NCI-H146 treated with DMSO at 0.1 percent for 48 hours (cell line): ENCODE results near the gene FAM3A.
"Not testable (repeated sequence)": the region's sequence is repeated elsewhere in the genome, so short reads cannot be mapped to it uniquely, and the experiment has no call there.

Experiments used
- DNase-seq: peaks from one replicate; lab custom pipeline; 2025; ENCODE audit not compliant: unreplicated experiment; lab: John Stamatoyannopoulos, UW

Gene FAM3A, protein sequence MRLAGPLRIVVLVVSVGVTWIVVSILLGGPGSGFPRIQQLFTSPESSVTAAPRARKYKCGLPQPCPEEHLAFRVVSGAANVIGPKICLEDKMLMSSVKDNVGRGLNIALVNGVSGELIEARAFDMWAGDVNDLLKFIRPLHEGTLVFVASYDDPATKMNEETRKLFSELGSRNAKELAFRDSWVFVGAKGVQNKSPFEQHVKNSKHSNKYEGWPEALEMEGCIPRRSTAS

DNA sequence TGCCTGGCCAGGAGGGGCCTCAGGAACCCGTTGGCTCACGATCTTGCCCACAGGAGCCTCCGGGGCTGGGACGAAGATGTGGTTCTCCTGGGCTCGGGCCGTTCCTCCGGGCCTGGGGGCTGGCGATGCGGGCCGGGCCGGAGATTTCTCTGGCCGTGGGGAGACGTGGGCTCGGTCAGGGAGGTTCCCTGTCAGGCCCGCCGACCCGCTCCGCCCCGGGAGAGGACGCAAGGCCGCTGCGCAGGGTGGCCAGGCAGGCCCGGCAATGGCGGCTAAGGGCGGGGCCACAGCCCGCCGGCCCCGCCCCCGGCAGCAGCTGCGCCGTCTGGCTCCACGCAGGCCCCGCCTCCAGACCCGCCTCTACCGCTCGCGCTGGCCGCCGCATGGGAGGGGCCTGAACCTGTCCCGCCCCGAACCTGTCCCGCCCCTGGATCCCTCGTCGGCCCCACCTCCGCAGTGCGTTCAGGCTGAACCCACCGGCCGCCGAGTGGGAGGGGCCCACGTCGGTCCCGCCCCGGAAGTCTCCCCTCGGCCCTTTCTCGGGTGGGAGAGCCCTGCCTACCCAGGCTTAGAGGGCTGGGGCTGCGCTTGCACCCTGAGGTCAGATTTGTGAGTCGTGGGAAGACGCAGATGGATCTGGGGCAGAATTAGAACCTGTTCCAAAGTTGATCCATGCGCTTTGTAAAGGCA, at the start of gene FAM3A:
Gene FAM3A, minus strand, starts transcription at position 267 of the 690 bp plus-strand sequence. CDS start 460 bp downstream, outside the sequence.
- peak; percentile 86 for DNase-seq

DNA sequence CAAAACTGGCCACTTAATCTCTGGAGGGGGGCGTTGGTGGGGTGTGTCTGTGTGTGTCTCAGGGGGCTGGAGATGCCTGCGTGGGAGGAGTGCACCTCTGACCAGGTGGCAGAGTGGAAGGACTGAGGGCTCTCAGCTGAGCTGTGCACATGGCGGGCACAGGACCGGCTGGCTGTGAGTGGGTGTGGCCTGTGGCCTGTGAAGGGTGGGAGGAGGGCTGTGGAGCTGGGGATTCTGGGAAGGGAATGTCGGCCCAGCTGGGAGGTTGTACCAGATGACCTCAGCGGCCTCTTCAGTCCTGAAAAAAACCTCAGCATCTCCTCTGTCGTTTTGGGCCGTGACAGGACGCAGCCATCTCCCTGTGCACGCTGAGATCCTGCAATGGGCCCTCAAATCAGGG, 46.3 kb upstream of the FAM3A start:
- DNase-seq, result not testable (repeated sequence)

DNA sequence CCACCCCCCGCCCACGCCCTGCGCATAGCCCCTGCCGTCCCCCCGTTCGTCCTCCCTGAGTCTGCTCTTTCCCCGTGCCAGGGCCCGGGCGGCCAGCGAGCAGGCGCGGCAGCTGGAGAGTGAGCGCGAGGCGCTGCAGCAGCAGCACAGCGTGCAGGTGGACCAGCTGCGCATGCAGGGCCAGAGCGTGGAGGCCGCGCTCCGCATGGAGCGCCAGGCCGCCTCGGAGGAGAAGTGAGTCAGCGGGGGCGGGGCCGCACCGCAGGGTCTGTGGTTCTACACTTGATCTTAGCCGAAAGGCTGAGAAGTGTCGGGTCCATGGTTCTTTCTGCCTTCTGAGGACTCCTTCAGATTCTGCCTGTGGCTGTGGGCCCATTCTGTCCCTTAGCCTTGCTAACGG, 44.3 kb upstream of the FAM3A start:
- DNase-seq, result not testable (repeated sequence)

DNA sequence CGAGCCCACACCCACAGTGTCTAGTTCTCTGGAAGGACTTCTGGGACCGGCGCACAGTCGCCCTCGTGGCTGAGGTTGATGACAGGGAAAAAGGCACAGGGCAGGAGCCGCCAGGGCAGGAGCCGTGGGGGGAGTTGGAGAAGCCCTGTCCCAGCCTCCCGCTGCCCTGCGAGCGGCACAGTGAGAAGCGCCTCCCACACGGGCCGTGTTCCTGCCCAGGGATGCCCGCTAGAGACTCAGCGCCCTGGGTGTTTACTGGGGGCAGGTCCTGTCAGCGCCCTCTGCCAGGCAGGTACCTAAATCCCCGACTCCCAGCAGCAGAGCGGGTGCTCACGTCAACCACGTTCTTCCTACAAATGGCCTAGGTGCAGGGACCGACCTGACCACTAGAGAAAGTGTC, 42.9 kb upstream of the FAM3A start:
- not testable (repeated sequence) for DNase-seq

DNA sequence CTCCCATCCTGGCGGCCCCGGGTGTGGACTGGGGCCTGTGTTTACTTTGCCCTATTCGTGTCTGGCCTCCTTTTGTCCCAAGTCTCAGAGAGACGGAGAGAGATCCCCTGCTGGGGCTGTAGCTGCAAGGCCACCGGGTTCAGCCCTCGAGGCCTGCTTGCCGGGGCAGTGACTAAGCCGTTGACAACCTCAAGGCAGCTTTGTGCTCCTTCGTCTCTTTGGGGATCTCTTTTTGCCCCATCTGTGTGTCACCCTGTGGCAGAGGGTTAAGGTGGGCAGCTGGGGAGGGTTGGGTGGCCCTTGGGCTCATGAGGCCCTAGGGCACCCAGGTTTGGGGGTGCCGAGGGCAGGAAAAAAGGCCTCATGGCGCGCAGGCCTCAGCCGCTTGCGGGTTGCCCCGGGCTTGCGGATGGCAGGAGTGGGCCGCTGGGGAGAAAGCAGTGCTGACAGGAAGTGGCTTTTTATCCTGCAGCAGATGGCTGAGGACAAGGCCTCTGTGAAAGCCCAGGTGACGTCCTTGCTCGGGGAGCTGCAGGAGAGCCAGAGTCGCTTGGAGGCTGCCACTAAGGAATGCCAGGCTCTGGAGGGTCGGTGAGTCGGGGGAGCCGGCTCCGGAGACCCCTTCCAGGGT, 42.1 kb upstream of the FAM3A start:
- not testable (repeated sequence) for DNase-seq

DNA sequence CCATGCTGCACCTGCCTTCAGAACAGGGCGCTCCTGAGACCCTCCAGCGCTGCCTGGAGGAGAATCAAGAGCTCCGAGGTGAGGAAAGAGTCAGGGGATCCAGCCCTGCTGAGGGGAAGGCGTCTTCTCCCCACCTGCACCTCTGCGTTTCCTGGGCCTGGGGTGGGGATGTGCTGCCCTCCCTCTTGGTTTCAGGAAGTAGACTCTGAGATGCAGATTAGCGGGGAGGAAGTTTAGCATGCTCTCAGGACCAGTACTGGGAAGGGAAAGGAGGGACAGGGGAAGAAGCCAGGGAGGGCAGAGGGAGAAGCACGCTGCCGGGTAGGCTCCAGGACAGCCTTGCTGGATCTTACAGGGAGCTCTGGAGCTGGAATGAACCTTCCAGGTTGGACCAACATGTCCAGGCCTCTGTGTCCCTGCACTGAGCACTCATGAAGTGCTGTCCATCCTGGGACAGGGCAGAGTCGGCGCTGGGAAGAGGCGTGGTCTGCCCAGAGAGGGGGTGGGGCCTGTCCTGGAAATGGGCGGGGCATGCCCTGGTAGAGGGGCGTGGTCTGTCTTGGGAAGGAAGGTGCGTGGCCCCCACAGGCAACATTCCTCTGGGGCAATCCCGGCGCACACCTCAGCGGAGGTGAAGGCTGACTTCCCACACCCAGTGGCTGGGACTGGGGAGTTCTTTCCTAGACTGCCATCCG, 36.2 kb upstream of the FAM3A start:
- not testable (repeated sequence) for DNase-seq

DNA sequence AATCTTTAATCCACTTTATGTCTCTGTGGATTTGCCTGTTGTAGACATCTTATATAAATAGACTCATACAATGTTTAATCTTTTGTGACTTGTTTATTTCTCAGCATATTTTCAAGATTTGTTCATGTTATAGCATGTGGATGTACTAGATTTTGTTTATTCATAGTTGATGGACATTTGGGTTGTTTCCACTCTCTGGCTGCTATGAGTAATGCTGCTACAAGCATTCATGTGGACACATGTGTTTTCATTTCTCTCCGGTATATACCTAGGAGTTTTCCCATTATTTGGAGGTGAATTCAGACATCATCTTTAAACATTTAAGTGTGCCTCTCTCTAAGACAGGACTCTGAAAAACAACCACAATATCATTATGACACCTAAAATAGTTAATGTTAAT, 33.7 kb upstream of the FAM3A start:
- DNase-seq, result no peak

DNA sequence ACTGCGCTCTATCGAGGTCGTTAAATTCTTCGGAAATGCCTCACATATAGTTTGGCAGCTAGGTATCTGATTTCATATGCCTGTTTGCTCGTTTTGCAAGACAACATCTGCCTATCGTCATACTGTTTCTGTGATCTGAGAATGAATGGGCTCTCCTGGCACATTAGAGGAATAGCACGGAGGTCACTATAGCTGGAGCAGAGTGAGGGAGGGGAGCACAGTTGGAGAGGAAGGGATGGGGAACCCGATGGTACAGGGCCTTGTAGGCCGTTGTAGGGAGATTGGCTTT, 31.9 kb upstream of the FAM3A start:
- DNase-seq, result no peak

DNA sequence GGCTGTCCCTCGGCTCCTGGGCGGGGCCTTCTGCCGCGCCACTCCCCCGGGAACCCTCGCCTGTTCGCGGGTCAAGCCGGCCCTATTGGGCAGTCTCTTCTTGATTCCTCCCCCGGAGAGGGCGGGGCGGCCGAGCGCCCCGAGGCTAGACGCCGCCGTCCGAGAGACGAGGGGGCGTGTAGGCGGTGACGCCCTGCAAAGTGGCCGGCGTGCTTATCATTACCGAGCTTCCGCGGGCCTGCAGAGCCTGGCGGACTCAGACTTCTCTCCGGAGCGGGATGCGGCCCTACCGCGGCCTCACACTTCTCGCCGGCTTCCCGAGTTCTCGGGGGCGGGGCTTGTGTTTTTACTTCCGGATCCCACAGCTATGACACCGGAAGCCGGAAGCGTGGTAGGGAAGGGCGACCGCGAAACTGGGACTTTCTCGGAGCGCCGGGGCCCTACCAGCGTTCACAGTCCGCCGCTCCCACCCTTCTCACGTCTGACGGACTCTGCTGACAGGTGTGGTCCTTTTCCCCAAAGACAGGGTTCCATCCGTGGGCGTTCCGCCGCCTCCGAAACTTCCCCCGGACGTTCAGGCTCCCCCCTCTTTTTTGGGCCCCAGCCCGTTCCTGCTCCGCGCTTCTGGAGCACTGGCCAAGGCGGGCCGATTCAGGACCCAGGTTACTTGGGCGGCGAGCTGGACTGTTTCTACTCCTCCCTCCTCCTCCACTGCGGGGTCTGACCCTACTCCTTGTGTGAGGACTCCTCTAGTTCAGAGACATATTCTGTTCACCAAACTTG, 31.4 kb upstream of the FAM3A start, which contains the start of gene IKBKG:
Gene IKBKG, plus strand, starts transcription at position 376 of the 783 bp plus-strand sequence. CDS start 4,383 bp downstream, outside the sequence.
- peak; percentile 78 for DNase-seq

DNA sequence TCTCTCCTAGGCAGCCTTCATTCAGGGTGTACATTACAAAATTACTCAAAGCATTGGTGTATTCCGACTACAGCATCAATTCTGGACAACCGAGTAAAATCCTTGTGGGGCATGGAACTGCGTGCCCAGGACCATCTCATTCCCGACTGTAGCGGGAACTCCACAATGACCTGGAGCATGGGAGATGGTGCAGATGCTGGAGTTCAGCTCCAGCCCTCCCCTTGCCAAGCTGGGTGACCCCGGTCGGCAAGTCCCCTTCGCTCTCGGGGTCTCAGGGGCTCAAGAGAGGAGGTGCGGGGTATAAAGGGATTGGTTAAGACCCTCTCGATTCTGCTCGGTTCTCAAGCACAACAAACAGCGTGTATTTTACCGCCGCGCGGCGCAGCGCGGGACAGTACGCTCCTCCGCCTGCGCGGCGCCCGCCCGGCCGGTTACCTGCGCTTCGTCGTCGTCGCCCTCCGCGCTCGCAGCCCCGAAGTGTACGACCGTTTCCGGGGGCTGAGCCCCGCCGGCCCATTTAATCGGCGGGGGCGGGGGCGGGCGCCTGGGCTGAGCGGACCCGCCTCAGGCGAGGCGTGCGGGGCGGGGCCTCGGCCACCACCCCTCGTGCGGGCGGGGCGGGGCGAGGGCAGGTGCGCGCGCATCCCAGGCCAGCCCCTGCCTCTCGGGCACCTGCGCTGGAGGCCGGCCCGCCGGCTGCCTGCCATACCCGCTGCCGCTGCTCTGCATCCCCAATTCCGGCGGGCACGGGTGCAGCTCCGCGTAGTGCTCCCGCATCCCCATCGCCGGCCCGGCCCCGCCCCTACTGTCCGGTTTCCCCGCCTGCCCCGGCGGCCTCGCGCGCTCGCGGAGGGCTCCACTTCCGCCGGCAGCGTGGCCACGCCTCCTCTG, 30.6 kb upstream of the FAM3A start, which contains the start of gene G6PD:
Gene G6PD, minus strand, starts transcription at position 493 of the 891 bp plus-strand sequence. CDS start 691 bp downstream, outside the sequence.
- DNase-seq, result peak; percentile 24

DNA sequence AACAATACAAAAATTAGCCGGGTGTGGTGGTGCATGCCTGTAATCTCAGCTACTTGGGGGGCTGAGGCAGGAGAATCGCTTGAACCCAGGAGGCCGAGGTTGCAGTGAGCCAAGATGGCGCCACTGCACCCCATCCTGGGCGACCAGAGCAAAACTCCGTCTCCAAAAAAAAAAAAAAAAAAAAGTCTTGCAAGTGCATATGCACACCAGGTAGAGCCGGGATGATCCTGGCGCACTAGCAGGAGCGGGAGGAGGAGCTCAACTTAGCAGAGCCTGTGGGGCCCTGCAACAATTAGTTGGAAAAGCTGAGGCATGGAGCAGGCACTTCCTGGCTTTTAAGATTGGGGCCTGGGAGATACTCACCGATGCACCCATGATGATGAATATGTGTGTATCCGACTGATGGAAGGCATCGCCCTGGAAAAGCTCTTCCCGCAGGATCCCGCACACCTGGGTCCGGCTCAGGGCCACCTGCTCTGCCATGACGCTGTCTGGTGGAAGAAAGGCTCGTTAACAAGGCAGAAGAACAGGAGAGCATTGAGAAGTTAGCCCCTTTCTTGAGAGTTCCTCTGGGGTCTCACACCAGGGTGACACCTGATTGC, 29.7 kb upstream of the FAM3A start:
- DNase-seq, result no peak

DNA sequence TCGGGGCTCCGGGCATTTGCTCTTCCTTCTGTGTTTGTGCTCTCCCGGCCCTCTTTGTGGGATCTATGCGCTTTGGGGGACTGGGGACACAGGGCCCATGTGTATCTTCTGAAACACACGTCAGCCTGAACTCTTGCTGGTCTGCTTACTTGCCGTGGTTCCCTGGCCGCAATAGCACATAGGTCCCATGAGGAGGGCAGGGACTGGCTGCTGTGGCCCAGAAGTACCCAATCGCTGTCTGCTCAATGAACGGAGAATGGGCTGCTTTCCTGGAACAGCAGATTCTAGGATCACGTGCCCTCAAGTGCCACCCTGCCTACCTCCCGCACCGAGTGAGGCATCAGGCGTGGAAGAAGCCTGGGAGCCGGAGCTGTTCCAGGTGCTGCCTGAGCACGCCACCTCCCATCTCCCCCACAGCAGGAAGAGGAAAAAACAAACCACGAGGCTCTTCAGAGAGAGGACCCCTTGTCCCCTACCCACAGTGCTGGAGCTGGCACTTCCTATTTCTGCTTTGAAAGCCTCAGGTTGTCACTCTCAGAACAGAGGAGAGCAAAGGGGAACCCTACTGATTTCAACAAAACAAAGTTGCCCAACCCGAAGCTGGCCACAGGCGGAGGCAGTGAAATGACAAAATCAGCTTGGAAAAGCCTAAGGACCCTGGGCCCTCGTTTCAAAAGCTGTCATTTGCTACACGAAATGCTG, 26.8 kb upstream of the FAM3A start:
- DNase-seq, result no peak

DNA sequence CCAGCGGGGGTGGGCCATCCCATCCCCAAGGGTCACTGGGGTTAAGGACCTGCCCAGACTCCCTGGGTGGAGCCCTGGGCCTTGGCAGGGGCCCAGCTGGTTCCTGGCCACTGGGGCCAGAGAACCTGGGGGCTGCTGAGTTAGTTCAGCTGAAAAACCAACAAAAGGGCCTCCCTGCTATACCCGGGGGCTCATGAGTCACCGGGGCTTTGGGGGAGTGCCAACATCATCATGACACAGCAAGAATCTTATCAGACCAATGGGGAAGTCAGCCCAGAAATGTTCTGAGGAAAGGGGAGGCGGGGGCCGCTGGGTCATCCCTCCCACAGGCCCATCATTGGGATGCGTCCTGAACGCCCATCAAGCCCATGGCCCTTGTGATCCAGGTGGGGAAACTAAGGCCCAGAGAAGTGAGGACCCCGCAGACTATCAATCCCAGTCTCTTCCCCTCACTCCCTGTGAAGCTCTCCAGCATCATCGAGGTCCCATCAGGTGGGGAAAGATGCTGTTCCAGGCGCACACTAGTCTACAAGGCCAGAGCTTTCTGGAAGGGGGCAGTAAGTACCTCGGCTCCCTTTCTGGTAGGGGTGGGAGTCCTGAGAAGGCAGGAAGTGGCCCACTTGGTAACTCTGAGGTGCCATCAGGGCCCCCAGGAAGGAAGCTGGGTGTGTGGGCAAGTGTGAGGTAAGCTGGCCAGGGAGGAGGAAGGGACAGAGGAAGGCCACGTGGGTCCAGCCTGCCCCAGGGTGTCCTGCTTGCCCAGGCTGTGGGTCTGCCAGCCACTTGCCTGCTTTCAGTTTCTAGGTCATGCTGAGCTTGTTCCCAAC, 26.1 kb upstream of the FAM3A start:
- no peak for DNase-seq

DNA sequence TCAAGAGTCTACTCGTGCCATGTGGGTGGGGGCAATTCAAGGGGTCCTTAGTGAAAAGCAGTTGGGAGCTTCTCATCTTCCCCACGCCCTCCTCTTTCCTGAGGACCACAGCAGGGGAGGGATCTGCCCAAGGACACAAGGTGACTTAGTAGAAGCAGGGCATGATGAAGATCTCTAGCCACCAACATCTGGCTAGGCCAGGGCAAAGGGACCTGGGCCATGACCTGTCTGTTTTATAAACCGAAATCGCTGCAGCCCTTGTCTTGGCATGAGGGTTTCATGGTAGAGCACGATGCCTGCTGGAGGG, 25.5 kb upstream of the FAM3A start:
- DNase-seq, result no peak

DNA sequence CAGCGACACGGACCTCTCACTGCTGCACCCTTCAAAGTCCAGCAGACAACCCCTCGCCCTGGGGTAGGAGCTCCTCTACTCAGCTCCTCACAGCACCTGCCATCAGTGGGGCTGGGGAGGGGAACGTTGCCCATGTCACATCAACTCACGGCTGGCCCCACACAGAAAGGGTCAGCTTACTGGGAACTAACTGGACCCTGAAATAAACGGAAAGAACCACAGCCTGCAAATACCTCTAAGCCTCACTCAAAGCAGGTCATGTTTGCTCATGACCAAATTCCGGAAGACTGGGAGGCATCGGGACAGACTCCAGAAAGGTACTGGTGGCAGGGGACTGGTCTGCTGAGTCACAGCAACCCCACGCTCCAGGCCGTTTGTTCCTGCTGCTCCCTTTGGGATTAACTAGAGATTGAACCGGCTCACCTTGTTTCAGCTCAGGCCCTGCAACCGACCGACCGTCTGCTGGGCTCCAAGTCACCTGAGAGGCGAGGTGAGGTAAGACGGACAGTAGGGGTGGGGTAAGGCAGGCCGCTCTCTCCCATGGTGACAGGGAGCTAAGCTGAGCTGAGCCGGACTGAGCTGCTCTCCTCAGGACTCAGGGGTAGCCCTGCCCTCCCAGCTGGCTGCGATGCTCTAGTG, 25.0 kb upstream of the FAM3A start:
- DNase-seq, result no peak

DNA sequence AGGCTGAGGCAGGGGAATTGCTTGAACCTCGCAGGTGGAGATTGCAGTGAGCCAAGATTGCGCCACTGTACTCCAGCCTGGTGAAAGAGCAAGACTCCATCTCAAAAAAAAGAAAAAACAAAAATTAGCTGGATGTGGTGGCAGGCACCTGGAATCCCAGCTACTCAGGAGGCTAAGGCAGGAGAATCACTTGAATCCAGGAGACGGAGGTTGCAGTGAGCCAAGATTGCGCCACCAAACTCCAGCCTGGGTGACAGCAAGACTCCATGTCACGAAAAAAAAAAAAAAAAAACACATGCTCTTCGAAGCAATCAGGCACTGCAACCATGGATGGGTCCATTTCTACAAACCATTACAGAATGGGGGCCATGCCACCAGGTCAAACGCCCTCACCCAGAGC, 24.3 kb upstream of the FAM3A start:
- not testable (repeated sequence) for DNase-seq

DNA sequence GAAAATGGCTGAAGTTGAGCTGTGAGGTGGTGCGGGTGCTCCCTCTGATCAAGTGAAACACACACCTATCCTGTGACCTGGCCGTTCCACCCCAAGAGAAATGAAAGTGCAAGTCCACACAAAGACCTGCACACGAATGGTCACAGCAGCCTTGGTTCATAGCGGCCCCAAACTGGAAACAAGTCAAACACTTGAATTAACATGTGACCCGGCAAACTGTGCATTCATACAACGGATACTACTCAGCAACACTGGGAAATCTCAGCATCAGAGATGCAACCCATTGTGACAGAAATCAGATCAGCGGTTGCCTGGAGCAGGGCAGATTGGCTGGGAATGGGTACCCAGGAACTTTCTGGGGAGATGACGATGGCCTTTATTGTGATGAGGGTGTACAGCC, 23.0 kb upstream of the FAM3A start:
- no peak for DNase-seq

DNA sequence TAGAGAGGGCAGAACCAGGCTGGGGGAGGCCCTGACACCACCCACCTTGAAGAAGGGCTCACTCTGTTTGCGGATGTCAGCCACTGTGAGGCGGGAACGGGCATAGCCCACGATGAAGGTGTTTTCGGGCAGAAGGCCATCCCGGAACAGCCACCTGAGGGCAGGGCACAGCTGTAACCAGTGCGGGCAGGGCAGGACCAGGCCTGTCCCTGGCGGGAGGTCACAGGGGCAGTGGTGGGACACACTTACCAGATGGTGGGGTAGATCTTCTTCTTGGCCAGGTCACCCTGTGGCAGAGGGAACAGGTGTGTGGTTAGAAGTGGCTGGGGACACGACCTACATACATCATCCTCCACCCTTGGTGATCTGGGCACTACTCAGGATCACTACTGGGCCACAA, 19.9 kb upstream of the FAM3A start:
- no peak for DNase-seq
